ENCODE data around the gene AHI1.
"Not testable (repeated sequence)": the region's sequence is repeated elsewhere in the genome, so short reads cannot be mapped to it uniquely, and the experiment has no call there.

AHI1 gene

DNA sequence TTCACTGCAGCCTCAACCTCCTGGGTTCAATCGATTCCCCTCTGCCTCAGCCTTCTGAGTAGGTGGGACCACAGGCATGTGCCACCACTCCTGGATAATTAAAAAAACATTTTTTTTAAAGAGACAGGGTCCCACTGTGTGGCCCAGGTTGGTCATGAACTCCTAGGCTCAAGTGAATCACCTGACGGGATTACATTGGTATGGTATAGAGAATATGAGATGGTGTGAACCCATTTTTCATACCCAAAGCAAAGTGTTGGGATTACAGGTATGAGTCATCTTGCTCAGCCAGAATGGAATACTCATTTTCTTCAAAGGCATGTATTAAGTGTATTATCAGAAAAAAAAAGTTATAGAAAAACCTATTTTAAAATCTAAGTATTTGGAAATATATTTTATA, 114.2 kb downstream of the AHI1 start:
- no peak for DNase-seq

DNA sequence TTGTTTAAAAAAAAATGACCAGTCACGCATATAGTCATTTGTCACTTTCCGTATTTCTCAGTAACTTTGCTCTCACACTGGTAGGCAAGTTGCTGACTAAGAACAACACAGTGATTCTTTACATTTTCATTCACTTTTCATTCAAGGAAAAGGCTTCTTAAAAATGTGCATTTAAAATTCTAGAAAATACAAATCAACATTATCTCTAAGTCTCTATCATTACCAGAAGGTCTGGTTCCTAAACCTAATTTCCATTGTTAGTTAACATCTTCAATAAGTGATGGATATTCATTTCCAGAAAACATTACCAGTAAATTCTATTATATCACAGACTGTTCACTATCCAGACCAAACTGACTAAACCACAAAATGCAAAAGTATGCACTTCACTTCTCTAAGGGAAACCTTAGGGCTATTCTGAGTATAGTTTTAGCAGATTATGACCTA, 115.3 kb downstream of the AHI1 start:
- DNase-seq = no peak

DNA sequence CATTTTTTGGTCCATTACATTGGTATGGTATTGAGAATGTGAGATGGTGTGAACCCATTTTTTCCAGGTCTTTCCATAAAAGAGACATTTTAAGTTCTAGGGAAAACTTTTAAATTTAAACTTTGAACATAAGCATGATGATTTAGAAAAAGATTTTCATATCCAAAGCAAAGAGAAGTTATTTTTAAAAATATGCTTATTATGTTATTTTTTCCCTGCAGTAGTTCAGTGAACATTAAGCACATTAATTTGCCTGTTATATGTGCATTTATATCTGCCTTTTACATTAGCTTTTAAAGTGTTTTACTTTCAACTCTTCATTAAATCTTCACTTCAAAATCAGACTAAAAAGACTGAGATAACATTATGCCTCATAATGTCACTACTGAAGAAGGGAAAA, 116.7 kb downstream of the AHI1 start:
- DNase-seq = no peak

DNA sequence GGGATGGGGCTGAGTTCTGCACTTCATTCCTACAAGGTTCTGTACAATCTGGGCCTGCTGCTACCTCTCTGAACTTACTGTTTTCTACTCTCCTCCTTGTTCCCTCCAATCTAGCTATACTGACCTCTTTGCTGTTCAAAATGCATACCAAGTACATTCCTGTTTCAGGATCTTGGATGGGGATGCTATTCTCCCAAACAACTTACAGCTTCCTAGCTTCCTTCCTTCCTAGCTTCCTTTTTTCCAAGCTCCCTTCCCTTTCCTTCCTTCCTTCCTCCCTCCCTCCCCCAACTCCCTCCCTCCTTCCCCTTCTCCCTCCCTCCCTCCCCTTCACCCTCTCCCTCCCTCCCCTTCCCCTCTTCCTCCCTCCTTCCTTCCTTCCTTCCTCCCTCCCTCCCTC, 117.9 kb downstream of the AHI1 start:
- DNase-seq = no peak

DNA sequence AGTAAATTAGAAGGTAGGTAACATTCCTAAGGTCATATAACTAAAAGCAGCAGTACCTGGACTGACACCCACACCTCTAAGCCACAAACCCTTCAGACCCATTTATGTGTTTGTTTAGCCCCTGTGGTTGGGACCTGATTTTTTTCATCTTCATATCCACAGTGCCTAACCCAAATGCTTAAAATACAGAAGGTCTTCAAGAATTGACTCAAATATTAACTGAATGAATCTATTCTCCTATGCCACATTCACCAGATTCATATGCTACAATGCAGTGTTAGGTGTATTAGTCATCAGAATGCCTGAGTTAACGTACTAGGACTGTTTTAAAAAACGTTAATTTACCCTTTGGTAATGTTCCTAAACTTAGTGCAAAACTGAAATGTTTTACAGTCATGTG, 124.8 kb downstream of the AHI1 start:
- DNase-seq = no peak

DNA sequence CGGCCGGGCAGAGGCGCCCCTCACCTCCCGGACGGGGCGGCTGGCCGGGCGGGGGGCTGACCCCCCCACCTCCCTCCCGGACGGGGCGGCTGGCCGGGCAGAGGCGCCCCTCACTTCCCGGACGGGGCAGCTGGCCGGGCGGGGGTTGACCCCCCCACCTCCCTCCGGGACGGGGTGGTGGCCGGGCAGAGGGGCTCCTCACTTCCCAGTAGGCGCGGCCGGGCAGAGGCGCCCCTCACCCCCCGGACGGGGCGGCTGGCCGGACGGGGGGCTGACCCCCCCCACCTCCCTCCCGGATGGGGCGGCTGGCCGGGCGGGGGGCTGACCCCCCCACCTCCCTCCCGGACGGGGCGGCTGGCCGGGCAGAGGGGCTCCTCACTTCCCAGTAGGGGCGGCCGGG, 133.9 kb downstream of the AHI1 start:
- not testable (repeated sequence) for DNase-seq

DNA sequence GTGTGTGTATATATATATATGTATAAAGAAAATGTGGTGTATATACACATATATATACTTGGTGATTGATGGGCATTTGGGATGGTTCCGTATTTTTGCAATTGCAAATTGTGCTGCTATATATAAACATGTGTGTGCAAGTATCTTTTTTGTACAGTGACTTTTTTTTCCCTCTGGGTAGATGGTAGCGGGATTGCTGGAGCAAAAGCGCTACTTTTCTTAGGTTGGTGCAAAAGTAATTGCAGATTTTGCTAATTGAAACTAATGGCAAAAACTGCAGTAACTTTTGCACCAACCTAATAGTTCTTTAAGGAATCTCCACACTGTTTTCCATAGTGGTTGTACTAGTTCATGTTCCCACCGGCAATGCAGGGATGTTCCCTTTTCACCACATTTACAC, 135.4 kb downstream of the AHI1 start:
- DNase-seq = no peak

DNA sequence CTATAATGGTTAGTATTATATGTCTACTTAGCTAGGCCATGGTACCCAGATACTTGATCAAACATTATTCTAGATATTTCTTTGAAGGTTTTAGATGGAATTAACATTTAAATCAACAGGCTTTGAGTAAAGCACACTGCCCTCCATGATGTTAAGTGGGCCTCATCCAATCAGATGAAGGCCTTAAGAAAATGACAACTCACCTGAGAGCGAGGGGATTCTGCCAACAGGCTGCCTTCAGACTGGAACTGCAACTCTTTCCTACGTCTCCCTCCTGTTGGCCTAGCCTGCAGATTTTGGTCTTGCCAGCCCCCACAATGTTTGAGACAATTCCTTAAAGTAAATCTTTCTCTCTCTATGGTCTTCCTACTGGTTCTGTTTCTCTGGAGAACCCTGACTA, 137.3 kb downstream of the AHI1 start:
- DNase-seq = no peak

DNA sequence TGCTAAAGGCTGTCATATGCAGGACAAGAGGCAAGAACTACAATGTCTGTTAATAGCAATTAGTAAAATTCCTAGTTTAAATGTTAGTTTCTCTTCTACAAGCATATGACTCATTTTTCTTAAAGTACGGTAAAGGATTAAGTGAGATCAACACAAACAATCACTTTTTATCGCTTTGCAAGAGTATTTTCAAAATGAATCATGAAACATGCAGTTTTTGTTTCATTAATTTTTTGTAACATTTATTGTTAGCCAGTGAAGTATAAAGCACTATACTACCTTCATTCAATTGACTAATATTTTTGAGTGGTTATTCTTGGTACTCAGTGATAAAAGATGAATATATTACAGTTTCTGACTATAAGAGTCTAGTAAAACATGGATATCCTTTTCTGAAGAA, 138.6 kb downstream of the AHI1 start:
- DNase-seq = no peak

DNA sequence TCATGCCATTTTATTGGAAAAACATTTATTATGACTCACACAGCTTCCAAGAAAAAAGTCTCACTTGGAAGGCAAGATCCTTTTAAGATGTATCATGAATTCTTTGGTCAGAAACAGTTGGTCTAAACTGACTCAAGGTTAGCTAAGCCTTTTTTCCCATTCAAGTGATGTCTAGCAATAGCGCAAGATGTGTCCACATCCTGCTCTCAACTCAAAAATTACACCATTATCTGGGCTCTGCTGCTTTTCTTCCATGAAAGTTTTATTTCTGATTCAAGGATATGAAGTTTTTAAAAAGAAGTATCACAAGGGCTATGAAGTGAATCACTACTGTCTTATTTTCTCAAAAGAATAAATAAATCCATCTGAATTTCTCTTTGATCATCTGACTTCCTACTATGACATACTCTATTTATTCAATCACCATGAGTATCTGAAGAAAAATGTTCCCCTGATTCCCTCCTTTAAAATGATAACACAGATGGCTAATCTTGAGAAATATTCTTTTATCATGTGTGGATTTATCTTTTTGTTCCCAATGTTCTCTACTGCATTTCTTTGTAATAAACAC, 139.2 kb downstream of the AHI1 start:
- no peak for DNase-seq

DNA sequence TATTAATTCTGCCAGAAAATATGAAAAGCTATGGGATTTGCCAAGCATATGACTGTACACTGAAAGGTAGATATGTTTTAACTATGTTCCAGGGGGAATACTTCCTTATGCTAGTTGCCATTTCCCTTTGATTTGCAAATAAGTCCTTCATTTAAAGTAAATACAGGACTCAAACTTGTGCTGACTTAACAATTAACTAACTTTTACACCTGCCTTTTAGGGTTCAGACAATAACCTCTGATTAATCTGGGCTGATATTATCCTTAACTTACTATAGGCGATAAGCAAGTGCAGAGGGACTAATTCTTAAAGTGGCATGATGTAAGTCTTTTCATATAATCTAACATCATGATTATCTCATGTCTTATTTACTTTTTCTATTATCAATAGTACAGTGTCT, 143.1 kb downstream of the AHI1 start:
- no peak for DNase-seq

DNA sequence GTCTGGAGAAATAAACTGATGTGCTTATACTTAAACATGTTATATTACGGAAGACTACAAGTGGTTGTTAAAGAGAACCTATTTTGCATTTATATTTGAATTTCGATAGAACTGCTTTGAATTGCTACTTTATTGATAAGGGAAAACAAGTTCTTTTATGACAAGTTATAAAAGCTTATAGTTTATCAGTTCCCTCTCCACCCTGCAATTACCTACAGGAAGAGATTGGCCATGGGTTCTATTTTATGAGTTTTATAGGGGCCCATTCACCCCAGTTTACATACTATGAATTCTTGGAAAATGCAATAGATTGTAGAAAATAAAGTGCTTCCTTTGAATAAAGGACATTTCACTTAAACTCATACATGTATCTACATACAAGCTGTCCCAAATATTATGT, 144.4 kb downstream of the AHI1 start:
- DNase-seq = no peak

DNA sequence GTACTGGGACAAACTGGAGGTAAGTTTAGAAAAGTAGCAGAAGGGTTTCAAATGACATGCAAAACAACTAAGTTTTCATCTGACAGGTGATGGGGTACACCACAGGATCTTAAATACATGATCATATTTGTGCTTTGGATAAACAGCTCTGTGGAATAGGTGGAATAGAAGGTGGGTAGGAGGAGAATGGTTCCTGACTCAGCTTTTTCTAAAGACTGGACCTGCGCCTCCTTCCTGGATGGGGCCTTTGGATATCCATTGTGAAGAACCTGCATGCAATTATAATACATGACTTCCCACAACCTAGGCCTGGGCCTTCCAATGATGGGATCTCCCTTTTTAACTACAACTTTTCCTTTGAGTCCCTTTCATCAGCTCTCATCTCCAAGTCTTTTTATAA, 145.9 kb downstream of the AHI1 start:
- DNase-seq = no peak

DNA sequence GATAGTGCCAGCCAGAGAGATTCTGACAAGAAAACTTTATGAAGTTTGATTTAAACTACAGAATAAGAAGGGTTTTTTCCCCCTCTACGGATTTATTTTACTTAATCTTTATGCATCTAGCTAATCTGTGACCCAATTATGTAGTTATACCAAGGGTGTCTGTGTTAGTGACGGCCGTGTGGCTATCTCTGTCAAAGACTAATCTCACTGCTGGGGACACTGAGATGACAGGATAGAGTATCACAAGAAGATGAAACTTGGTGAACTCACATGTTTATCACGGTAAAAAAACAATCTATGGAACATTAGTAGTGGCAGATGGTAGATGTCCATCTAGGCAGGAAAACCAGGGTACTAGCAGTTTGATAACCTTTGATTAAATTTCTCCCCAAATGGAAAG, 149.7 kb downstream of the AHI1 start:
- no peak for DNase-seq

DNA sequence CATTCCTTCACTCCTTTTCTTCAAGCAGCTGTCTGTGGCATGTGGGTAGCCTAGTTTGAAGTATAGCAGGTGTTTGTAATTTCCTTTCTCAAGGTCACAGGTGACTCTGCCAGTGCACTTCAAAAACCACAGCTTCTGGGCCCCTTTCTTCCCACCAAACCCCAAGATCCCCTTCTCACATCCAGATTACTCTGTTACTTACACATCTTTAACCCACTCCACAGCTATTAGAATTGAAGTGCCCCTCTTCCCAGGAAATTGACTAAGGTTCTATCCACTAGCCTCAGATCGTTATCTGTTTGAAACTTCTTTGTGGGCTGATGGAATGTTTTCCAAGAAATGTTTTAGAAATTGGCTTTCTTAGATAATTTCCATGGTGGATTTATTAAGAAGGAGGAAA, 150.8 kb downstream of the AHI1 start:
- no peak for DNase-seq

DNA sequence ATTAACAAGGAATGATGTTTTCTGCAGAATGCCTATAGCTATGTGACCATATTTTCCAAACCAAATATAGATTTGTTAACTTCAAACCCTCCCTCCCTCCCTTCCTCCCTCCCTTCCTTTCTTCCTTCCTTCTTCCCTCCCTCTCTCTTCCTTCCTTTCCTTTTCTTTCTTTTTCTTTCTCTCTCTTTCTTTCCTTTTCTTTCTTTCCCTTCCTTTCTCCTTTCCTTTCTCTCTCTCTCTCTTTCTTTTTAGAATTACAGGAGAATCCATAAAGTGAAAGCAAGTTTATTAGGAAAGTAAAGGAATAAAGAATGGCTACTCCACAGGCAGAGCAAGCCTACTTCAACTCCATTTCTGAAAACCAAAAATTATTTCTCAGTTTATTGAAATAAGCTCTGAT, 153.0 kb downstream of the AHI1 start:
- no peak for DNase-seq

DNA sequence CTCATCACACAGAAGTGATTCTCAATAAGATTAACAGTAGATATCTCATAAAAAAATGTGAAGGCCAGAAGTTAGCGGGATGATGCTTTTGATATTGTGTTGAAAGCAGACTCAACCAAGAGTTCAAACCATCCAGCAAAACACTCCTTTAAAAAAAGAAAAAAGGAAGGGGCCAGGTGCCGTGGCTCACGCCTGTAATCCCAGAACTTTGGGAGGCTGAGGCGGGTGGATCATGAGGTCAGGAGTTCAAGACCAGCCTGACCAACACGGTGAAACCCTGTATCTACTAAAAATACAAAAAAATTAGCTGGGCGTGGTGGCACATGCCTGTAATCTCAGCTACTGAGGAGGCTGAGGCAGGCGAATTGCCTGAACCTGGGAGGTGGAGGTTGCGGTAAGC, 157.6 kb downstream of the AHI1 start:
- DNase-seq = not testable (repeated sequence)

DNA sequence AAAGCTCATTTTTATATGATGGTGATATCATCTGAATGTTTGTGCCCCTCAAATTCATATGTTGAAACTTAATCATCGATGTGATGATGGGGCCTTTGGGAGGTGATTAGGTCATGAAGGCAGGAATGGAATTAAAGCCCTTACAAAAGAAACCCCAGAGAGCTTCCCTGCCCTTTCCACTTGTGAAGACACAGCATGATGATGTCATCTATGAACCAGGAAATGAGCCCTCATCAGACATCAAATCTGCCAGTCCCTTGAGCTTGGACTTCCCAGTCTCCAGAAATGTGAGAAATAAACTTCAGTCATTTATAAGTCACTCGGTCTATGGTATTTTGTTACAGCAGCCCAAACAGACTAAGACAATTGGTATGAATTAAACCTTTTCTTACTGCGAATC, 163.4 kb downstream of the AHI1 start:
- no peak for DNase-seq

DNA sequence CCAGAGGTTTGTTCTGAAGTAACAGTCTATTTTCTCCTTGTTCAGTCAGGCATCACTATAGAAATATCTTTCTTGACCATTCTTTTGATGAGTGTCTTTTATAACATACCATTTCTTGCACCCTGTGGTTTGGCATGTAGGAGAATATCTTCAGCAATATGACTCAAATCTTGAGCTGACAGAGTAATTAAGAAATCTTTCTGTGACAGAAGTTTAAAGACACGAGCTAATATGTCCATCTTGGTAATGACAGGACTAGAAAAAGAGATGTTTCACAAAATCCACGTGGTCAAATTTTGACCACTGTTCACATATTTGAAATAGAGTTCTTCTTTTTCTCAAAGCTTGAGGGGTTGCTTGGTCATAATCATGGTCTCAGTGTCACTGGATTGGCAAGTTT, 166.5 kb downstream of the AHI1 start:
- no peak for DNase-seq

DNA sequence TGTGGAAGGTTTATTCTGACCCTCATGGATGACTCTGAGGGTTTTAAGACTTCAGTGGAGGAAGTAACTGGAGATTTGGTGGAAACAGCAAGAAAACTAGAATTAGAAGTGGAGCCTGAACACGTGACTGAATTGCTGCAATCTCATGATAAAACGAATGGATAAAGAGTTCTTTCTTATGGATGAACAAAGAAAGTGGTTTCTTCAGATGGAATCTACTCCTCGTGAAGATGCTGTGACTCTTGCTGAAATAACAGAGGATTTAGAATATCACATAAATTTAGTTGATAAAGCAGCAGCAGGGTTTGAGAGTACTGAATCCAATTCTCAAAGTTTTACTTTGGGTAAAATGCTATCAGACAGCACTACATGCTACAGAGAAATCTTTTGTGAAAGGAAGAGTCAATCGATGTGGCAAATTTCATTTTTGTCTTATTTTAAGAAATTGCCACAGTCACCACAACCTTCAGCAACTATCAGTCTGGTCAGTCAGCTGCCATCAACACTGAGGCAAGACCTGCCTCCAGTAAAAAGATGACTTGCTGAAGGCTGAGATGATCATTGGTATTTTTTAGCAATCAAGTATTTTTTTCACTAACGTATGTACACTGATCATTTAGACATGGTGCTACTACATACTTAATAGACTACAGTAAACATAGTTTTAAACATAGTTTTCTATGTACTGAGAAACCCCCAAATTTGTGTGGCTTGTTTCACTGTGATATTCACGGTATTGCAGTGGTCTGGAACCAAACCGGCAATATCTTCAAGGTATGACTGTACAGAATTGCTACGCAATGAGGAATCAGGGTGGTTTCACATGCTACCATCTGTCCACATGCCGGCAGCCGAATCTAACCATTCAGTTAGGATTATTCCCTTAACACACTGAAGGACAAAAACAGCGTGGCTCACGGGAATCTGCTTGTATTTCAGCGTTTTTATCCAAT, 167.4 kb downstream of the AHI1 start:
- no peak for DNase-seq

DNA sequence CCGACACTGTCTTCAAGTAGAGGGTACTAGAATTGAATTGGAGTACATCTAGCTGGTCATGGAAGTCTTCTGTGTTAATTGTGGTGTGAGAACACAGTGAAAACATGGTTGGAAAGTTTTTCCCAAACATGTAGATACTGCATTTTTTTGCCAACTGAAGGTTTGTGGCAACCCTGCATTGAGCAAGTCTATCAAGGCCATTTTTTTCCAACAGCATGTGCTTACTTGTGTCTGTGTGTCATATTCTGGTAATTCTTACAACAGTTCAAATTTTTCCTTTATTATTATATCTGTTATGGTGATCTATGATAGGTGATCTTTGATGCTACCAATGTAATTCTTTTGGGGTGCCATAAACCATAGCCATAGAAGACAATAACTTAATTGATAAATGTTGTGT, 169.4 kb downstream of the AHI1 start:
- DNase-seq = no peak

DNA sequence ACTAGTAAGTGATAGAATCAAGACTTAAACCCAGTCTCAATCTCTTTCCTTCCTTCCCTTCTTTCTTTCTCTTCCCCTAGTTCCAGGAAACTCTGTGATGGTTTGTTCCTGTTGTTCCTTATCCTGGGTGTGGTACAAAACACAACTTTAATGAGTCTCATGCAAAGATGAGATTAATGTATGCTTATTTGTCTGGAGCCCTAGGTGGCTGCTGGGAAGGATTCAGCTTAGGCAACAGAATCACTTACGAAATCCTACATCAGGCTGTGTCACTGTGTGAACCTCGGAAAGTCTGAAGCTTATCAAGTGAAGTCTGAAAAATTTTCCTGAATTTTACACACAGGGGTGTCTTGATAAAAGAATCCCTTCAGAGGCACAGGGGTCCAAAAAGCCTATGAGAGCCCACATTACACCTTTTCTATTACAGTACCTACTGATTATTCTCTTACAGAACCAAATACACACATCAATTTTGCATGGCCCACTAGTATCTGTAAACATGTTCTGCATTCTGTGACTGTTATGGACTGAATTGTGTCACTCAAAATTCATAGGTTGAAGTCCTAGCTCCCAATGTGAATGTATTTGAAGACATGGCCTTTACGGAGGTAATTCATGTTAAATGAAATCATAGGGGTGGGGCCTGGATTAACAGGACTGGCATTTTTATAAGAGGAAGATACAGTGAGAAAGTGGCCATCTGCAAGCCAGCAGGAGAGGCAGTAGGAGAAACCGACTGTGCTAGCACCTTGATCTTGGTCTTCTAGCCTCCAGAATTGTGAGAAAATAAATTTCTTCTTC, 171.7 kb downstream of the AHI1 start:
- DNase-seq = no peak

DNA sequence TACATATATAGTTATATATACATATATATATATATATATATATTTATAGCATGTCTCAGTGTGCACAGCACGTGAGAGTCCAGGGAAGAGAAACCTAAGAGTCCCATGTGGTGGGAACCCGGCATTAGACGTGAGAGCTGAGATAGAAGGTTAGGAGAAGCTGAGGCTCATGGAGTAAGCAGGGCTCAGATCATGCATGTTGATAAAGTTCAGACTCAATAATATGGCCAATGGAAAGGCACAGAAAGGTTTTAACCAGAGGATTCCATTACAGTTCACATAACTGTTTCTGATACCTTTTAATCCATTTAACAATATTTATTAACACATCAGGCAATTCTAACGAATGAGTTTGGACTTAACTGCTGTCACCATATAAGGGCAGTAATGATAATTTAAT, 173.0 kb downstream of the AHI1 start:
- no peak for DNase-seq

DNA sequence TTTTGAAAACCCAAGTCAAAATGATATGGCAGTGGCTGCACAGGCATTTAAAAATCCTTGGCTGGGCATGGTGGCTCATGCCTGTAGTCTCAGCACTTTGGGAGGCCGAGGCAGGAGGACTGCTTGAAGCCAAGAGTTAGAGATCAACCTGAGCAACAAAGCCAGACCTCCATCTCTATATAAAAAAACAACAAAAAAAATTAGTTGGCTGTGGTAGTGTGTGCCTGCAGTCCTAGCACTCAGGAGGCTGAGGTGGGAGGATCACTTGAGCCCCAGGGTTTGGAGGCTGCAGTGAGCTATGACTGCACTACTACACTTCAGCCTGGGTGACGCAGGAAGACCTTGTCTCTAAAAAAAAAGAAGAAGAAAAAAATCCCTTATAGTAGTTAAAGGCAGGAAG, 173.6 kb downstream of the AHI1 start:
- no peak for DNase-seq
